AG09319 (cell line): ENCODE data around the gene MESD.

ENCODE experiments used
- DNase-seq: peaks from one replicate; pipeline ENCODE4 v3.0.0-alpha.2; 2010; ENCODE audit warnings: low read depth; ENCODE audit errors: extremely low read depth
- TF ChIP-seq, protein P1 (sequence below): IDR thresholded peaks from 2 replicates; pipeline ENCODE4 v1.5.1; 2011; ENCODE audit warnings: low read depth, mild to moderate bottlenecking, inconsistent platforms, low read length, moderate library complexity

MESD gene

DNA sequence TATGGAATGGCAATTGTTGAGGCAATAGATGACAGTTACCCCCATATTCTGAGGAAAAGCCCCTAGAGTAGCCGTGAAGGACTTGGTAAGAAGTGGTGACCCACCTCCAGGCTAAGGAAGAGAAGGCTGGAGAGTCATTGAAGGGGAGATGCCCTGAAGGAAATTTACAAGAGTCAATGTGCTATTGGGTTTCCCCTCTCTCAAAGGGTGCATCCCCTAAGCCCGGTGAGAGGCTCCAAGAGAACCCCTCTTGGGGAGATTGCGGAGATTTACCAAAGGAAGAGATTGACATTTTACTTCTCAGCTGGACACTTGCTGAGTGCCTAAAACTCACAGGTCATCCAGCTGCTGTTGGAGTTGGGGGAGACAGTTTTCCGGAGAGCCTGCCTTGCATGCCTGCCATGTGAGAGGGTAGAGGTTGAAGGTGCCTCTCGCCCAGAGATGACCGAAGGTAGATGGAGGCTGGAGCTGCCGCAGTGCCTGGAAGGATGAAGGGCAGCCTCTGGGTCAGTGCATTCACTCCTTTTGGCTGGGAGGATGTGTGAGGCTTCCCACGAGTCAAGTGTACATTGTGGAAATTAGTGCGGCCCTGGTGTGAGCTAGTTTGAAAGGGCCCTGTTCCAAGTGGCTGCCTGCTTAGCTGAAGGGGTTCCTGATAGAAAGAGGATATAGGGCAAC is 30.7 kb downstream of the MESD start:
- TF ChIP-seq, protein P1, sequence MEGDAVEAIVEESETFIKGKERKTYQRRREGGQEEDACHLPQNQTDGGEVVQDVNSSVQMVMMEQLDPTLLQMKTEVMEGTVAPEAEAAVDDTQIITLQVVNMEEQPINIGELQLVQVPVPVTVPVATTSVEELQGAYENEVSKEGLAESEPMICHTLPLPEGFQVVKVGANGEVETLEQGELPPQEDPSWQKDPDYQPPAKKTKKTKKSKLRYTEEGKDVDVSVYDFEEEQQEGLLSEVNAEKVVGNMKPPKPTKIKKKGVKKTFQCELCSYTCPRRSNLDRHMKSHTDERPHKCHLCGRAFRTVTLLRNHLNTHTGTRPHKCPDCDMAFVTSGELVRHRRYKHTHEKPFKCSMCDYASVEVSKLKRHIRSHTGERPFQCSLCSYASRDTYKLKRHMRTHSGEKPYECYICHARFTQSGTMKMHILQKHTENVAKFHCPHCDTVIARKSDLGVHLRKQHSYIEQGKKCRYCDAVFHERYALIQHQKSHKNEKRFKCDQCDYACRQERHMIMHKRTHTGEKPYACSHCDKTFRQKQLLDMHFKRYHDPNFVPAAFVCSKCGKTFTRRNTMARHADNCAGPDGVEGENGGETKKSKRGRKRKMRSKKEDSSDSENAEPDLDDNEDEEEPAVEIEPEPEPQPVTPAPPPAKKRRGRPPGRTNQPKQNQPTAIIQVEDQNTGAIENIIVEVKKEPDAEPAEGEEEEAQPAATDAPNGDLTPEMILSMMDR: no peak
- DNase-seq: no peak

DNA sequence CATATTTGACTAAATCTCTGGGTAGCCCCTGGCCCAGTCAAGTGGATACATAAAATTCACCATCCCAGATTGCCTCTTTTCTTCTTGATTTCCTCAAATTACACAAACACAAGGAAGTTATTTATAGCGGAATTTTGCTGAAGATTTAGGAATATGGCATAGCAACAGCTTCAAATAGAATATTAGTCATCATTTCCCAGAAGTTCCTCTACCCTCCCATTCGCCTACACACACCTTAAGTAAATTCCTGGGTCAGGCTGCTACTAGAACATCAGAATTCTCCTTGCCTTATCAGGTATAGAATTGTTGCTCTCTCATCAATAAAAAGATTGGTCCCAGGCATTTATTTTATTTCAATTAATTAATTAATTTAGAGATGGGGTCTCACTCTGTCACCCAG is 31.6 kb downstream of the MESD start:
- DNase-seq: no peak
- TF ChIP-seq, protein P1: no peak

DNA sequence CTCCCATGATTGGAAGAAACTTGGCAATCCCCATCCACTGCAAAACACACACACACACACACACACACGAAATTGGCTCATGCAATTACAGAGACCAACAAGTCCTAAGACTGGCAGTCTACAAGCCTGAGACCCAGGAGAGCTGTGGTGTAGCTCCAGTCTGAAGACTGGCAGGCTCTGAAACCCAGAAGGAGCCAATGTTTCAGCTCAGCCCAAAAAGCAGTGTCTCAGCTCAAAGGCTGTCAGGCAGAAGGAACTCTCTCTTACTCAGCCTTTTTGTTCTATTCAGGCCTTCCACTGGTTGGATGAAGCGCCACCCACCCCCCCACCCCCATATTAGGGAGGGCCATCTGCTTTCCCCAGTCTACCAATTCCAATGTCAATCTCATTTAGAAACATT is 32.1 kb downstream of the MESD start:
- DNase-seq: no peak

DNA sequence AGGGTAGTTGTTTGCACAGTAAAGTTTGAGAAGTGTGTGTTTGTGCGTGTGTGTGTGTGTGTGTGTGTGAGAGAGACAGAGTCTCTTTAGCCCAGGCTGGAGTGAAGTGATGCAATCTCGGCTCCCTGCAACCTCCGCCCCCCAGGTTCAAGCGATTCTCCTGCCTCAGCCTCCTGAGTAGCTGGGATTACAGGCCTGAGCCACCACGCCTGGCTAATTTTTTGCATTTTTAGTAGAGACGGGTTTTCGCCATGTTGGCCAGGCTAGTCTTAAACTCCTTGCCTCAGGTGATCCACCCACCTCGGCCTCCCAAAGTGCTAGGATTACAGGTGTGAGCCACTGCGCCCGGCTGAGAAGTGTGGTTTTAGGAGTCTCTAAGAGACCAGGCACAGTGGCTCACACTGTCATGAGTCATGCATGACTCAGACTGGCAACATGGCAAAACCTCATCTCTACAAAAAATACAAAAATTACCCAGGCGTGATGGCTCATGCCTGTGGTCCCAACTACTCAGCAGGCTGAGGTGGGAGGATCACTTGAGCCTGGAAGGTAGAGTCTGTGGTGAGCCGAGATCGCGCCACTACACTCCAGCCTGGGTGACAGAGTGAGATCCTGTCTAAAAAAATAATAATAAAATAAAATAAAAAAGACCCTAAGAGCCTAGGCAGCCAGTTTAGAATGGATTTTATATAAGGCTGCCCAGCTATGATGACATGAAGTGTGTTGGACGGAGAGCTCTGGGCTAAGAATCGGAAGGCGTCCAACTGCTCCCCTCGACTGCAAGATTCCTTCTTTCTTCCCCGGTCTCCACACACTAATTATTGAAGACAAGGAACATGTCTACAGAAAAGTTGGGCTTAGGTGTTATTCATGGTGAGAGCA is 33.8 kb downstream of the MESD start:
- peak; percentile 54 for DNase-seq

More for the DNA sequence above, 32.1 kb downstream of the MESD start:
- TF ChIP-seq, protein P1: no peak

DNA sequence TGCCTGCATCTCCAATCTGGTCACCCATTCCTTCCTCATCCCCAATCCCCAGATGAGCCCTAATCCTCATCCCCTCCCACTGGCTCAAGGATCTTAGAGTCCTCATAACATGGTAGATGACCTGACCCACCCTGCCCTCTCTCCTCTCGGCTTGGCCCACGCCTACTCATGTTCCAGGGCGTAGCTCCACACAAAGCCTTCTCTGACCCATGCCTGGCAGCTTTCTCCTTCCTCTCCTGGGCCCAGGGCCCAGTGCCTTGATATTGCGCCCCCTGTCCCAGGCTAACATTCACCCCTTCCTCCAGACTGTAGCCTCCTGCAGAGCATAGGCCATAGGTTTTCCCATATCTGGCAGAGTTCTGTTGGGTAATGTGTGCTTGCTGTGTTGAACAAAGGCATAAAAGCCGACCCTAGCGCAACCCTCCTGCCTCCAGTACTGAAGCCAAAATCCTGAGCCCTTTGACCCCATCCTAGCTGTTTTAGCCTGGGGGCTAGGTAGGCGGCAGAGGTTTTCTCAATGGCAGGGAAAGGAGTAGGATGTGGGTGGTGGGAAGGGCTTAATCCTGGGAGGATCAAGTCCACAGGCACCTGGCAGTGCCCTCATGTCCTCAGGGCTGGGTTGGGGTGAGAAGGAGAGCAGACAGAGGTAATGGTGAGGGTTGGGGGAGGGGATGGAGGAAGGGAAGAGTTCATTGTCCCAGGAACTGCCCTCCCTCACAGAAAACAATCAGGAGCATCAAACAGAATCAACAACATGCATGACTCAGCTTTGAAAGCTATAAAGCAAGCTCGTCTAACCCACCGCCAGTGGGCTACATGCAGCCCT is 35.5 kb downstream of the MESD start:
- DNase-seq: no peak
- TF ChIP-seq, protein P1: no peak

DNA sequence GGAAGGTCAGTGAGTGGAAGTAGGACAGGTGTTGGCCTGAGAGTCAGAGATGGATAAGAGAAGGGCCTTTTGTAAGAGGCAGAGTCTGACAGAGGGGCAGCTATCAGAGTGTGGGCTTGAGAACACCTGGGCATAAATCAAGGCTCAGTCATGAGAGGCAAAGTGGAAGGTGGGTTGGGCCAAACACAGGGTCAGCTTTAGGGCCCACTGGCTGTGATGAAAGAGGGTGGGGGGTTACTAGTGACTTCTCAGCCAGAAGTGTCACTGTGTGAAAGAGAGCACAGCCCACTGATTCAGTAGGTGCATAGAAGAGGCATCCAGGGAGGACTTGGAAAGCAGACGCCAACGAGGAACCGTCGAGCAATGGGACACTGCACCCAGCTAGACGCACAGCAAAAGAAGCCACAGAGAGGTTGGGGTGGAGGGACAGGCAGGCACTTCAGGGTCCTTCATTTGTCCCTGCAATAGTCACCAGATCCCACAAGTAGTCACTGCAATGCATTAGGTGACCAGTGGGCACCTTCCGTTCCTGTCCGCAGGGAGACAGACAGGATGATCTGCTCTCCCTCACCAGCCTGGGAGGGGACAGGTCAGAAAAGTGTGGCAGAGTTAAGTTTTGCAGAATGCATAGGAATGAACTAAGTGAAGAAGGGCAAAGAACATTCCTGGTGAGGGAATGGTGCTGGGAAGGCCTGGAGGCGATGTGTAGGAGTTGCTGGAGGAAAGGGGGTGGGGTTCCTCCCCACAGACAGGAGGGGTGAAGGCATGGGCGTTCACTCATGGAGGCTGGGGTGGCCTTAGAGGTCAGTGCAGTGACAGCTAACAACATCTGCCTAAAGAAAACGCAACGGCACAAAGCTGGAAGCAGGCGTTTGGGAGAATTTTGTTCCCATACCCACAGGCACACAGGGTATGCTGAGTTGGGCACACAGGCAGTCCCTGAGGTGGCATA is 36.3 kb downstream of the MESD start:
- DNase-seq: no peak
- TF ChIP-seq, protein P1: no peak

DNA sequence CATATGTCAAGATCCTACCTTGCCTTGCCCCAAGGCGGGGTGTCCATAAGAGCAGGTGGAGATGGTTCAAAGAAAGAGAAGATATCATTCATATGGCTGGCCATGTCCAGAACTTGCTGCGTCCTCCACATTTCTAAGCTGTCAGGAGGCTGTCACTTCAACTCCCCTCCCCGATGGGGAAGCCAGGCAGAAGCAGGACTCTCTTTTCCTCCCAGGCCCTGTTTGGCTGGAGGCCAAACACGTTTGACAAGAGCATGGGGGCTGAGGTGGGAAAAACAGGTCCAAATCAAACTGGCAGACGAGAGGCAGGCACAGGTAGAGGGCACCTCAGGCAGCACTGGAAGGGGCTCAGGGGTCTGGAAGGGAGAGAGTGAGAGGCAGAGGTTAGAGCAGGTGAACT is 37.7 kb downstream of the MESD start:
- DNase-seq: no peak
- TF ChIP-seq, protein P1: no peak
